SHP77 (cell line): Measurements from ENCODE around the gene TMBIM1.
A peak's percentile ranks its signal among the peaks of the same experiment; 100 is the strongest.
"Not testable (repeated sequence)": the region's sequence is repeated elsewhere in the genome, so short reads cannot be mapped to it uniquely, and the experiment has no call there.

Source experiments
- DNase-seq, 2 experiments: peaks; one replicate each; lab custom pipeline; 2025; lab: John Stamatoyannopoulos, UW

The TMBIM1 gene

DNA sequence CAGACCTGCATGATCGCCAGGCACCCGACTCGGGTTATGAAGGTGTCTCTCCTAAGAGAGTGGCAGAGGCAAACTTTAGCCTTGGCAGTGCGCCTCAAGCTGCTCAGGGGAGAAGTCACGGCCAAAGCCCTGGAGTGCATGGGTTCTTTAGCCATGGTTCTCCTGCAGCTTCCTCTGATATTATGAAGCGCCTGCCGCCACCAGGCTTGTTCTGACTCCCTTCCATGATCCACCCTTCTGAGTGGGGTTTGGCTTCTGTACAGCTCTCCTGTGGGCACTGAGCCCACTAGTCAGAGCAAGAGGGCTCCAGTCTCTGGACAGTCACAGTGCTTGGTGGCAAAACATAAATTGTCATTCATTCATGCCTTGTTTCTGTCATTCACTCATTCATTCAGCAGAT, 25.9 kb upstream of the TMBIM1 start:
- DNase-seq = no peak

- DNase-seq = no peak
These were observed 25.5 kb upstream of the TMBIM1 start for GRCh38 chr2:218317835-218318234.

DNA sequence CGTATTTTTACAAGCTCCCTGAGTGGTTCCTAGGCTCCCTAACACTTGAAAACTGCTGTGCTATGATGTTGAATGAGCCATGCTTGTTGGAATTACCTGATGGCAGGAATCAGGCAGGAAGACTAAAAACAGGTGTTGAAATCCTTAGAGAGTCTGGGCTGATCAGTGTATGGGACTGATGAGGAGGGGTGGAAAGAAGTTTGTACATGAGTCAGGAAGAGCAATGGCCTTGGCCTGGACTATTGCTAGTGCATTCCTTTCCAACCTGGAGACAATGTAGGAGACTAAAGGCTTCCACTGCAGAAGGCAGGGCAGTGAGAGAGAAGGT, 25.0 kb upstream of the TMBIM1 start:
- DNase-seq = no peak

GRCh38 chr2:218315397-218315796, 23.1 kb upstream of the TMBIM1 start:
- DNase-seq = no peak

DNA sequence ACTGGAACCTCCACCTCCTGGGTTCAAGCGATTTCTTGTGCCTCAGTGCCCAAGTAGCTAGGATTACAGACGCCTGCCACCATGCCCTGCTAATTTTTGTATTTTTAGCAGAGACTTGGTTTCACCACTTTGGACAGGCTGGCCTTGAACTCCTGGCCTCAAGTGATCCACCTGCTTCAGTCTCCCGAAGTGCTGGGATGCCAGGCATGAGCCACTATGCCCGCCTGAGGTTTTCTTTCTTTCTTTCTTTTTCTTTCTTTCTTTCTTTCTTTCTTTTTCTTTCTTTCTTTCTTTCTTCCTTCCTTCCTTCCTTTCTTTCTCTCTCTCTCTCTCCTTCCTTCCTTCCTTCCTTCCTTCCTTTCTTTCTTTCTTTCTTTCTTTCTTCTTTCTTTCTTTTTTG, 22.5 kb upstream of the TMBIM1 start:
- not testable (repeated sequence) for DNase-seq

GRCh38 chr2:218313356-218313755, 21.1 kb upstream of the TMBIM1 start:
- DNase-seq = no peak

GRCh38 chr2:218312267-218312756, 20.0 kb upstream of the TMBIM1 start:
- DNase-seq = no peak

GRCh38 chr2:218311541-218312266, 19.4 kb upstream of the TMBIM1 start:
- DNase-seq = not testable (repeated sequence)

DNA sequence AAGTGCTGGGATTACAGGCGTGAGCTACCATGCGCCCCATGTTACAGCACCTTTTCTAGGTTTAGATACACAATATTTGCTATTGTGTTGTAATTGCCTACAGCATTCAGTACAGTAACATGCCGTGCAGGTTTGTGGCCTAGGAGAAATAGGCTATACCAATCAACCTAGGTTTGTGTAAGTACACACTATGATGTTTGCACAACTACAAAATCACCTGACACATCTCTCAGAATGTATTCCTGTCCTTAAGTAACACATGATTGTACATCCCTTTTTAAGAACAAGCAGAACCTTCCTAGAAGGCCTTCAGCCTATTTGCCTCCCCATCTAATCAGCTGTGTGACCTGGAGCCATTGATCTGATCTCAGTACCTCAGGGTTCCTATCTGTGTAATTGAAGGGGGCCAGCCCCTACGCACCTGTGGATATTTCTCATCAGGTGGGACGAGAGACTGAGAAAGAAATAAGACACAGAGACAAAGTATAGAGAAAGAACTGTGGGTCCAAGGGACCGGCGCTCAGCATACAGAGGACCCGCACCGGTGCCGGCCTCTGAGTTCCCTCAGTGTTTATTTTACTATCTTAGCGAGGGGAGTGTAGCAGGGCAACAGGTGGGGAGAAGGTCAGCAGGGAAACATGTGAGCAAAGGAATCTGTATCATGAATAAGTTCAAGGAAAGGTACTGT, 18.7 kb upstream of the TMBIM1 start:
- no peak for DNase-seq

- DNase-seq = no peak
These were observed 15.2 kb upstream of the TMBIM1 start for GRCh38 chr2:218307415-218308090.

- DNase-seq = no peak
These were observed 14.0 kb upstream of the TMBIM1 start for GRCh38 chr2:218306184-218306920.

GRCh38 chr2:218305383-218305782, 13.1 kb upstream of the TMBIM1 start:
- no peak for DNase-seq

GRCh38 chr2:218301176-218301819, 9.0 kb upstream of the TMBIM1 start:
- DNase-seq = peak; percentile 81 to 83

DNA sequence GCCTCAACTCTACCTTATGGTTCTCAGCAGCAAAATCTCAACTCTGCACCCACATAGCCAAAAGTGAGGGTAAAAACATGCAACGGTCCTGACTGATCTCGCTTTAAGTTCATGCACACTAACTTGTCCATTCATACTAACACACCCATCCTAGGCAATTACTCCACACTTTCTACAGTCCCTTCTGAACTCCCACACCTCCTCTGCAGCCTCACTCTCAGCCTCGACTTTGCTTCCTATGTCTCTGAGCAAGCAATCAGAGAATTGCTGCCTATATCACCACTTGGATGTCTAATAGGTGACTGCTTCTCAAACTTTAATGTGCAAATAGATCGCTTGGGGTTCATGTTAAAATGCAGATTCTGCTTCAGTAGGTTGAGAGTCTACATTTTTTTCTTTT, 7.8 kb upstream of the TMBIM1 start:
- no peak for DNase-seq

GRCh38 chr2:218298314-218298875, 6.1 kb upstream of the TMBIM1 start:
- no peak for DNase-seq

- DNase-seq = no peak
These were observed 4.5 kb upstream of the TMBIM1 start for GRCh38 chr2:218296847-218297246.

GRCh38 chr2:218296200-218296599, 3.9 kb upstream of the TMBIM1 start:
- no peak for DNase-seq

- DNase-seq = no peak
These were observed 2.7 kb upstream of the TMBIM1 start for GRCh38 chr2:218295029-218295428.

- no peak for DNase-seq
These were observed 2.2 kb upstream of the TMBIM1 start for GRCh38 chr2:218294430-218295022.

GRCh38 chr2:218293715-218294429, 1.6 kb upstream of the TMBIM1 start:
- no peak for DNase-seq
